MM.1S (cell line): Measurements from ENCODE around the gene CDH12.

Experiments used
- EZH2 ChIP-seq: fragments of 300-600 bp; sonication (generic); optimal IDR thresholded peaks from 2 replicates; pipeline ENCODE3; 2017; ENCODE audit warnings: low read depth, mild to moderate bottlenecking, antibody characterized with exemption, low read length, mixed read lengths
- EZH2phosphoT487 ChIP-seq: fragments of 300-600 bp; sonication (generic); IDR thresholded peaks from 2 replicates; pipeline ENCODE4 v1.6.1; 2018; ENCODE audit warnings: antibody characterized with exemption, low read length
- TF ChIP-seq, protein P1 (sequence below): fragments of 300-600 bp; sonication (generic); IDR thresholded peaks from 2 replicates; pipeline ENCODE4 v1.5.1; 2016; ENCODE audit warnings: antibody characterized with exemption, low read length, mixed read lengths

DNA sequence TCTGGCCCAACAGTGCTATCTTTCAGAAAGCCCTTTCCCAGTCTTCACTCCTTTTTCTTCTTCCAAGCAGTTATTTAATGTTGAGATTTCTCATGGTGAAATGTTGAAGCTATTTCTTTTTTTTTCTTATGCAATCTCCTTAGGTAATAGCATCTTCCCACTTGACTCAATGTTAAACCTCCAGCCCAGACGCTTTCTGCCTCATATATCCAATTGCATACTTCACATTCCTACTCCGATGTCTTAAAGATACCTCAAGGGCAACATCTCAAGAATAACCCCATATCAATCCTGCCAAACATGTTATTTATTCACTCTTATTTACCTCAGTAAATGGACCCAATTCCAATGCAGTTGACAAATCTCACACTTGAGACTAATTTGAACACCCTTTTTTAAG is 187.3 kb downstream of the CDH12 start:
- TF ChIP-seq, protein P1, sequence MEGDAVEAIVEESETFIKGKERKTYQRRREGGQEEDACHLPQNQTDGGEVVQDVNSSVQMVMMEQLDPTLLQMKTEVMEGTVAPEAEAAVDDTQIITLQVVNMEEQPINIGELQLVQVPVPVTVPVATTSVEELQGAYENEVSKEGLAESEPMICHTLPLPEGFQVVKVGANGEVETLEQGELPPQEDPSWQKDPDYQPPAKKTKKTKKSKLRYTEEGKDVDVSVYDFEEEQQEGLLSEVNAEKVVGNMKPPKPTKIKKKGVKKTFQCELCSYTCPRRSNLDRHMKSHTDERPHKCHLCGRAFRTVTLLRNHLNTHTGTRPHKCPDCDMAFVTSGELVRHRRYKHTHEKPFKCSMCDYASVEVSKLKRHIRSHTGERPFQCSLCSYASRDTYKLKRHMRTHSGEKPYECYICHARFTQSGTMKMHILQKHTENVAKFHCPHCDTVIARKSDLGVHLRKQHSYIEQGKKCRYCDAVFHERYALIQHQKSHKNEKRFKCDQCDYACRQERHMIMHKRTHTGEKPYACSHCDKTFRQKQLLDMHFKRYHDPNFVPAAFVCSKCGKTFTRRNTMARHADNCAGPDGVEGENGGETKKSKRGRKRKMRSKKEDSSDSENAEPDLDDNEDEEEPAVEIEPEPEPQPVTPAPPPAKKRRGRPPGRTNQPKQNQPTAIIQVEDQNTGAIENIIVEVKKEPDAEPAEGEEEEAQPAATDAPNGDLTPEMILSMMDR = no peak
- no peak for TF ChIP-seq EZH2
- TF ChIP-seq EZH2phosphoT487 = no peak
